GM19035 (cell line): ENCODE results near the gene C12orf43.

ENCODE experiments used
- ATAC-seq: cut with Tn5 transposase; IDR thresholded peaks from one replicate; pipeline ENCODE4 v1.9.1; 2021; ENCODE audit not compliant: unreplicated experiment

The C12orf43 gene

DNA sequence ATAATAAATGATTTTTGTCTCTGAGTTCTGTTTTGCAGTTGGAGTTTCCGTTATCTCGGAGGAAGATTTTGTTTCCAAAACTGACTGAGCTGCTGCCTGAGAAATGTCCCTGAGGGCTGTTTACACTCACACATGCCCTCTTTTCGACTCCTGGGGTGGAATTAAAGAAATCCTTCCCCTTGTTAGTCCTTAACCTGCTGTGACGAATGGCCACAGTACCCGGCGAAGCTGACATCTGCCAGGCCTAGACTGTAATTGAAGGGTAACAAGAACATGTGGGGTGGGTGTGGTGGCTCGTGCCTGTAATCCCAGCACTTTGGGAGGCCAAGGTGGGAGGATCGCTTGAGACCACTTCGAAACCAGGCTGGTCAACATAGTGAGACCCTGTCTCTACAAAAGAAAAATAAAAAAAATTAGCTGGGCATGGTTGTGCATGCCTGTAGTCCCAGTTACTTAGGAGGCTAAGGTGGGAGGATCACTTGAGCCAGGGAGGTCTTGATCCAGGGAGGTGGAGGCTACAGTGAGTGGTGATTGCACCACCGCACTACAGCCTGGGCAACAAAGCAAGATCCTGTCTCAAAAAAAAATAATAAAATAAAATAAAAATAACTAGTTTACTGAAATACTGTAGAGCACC is 14.4 kb upstream of the C12orf43 start:
- no peak for ATAC-seq

DNA sequence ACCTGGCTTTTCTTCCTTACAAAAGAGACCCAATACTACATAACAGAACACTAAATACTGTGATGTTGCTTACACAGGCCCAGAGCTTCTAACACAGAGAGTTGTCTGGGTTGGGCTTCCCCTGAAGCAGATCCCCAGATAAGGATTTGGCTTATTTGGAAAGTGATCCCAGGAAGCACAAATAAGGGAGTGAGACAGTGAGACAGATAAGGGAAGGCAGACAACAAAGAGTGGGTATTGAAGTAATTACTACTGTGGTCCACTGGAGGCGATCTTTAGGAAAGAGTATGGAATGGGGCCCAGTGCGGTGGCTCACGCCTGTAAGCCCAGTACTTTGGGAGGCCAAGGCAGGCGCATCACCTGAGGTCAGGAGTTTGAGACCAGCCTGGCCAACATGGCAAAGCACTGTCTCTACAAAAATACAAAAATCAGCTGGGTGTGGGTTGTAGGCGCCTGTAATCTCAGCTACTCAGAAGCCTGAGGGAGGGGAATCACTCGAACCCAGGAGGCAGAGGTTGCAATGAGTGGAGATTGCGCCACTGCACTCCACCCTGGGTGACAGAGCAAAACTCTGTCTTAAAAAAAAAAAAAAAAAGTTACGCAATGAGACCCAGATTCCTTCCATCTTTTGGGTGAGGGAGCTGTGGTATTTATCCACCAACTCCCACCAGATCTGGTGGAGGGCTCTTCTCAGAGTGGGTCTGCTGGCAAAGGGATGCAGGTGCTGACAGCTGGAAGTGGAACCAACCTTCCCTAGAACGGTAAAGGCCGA is 10.2 kb upstream of the C12orf43 start:
- no peak for ATAC-seq

DNA sequence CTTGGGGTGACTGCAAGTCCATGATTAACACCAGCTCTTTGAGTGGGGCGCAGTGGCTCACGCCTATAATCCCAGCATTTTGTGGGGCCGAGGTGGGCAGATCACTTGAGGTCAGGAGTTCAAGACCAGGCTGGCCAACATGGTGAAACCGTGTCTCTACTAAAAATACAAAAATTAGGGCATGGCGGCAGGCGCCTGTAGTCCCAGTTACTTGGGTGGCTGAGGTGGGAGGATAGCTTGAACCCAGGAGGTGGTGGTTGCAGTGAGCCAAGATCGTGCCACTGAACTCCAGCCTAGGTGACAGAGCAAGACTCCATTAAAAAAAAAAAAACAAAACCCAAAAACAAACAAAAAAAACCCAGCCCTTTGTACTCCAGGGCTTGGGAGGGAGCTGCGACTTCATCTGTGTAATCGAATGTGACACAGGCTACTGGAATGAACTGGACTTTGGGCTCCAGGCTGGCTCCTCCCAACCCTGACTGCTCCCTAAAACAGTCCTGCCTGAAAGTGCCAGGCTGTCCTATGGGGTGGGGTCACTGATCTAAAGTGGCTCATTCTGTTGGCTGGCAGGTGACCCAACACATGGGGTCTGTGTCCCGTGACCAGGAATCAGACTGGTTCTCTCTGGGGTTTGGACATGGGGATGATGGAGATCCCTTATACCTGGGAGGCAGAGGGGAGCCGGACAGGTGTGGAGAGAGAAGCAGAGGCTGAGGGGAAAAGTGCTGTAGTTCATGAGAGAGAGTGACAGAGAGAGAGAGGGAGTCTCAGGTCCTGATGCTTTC is 9.3 kb upstream of the C12orf43 start:
- ATAC-seq: no peak

DNA sequence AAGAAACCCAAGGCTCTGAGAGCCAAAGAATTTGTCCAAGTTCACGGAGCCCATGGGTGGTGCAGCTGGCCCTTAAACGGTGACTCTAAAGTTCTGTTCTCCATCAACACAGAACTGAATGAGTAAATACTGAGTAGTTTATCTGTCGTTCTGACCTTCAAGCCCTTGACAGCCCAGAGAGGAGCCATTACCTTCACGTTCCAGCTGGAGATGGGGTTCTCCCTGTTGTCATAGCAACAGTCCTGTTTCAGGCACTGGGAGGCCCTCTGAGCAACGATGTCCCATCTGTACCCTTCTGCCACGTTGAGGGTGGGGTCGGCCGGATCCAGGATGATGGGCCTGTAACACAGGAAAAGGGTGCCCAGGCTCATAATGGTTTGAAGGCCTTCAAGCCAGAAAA is 7.5 kb upstream of the C12orf43 start:
- ATAC-seq: no peak

DNA sequence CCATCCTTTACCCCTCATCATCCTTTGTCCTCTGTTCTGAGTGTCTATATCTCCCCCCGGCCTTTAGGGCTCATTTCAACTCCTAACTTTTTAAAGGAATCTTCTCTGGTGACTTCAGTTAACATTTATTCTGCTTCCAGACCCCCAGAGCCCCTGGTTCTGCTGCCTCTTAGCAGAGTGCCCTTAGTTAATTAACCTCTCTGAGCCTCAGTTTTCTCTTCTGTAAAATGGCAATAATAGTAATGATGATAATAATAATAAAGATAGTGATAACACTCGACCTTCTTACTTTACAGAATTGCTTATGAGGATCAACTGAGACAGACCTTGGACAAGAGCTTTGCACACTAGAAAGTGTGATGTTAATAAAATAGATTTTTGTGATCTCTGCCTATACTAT is 6.4 kb upstream of the C12orf43 start:
- ATAC-seq: no peak

DNA sequence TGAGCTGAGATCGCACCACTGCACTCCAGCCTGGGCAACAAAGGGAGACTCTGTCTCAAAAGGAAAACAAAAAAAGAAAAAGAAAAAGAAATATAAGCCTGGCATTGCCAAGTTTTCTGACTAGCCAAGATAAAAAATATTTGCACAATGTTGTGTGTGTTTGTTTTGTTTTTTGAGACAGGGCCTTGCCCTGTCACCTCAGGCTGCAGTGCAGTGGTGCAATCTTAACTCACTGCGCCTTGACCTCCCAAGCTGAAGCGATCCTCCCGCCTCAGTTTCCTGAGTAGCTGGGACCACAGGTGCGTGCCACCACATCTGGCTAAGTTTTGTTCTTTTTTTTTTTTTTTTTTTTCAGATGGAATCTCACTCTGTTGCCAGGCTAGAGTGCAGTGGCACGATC is 5.5 kb upstream of the C12orf43 start:
- no peak for ATAC-seq

DNA sequence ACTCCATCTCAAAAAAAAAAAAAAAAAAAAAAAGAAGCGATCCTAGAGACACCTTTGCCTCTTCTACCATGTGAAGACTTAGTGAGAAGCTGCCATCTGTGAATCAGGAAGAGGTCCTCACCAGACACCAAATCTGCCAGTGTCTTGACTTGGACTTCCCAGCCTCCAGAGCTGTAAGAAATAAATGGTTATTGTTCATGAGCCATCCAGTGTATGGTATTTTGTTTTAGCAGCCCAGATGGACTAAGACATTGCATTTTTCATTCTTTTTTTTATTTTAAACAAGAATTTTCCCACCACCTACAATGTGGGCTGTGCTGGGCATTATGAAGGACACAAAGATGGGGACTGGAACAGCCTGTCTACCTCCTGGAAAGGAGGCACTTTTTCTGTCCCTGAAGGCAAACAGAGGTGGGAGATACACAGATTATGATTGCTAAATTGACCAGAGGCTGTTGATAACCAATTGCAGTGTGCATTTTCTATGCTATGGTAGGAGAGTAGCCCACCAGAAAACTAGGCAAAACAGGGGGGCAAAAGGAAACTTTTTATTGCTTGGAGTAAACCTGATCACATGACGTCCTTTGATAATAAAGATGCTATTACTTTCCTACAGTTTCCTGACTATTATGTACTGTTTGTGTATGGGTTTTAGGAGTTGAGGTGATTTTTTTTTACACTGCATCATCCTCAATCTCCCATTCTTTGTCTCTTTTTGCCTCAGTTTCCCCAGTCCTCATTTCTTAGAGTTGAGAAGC is 2.8 kb upstream of the C12orf43 start:
- ATAC-seq: no peak

DNA sequence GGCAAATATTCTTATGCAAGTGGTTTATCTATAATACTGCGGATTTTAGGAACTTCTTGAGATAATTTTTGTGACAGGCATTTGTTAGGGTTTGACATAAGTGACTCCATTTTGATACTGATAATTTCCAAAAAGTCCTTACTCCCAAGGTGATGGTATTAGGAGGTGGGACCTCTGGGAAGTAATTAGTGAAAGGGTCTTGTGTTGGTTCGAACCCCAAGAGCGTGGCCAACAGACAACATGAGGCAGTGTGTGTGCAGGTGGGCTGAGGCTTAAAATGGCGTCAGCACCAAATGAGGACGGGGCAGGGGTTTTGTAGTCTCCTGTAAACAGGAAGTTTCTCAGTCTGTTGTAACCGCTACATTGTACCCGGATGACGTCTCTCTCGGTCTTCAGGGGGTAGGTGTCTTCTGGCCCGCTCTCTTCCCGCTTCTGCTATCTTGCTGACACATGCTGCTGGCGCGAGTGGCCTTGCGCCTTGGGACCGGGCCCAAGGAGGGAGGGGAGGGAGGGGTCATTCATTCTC is 1.7 kb upstream of the C12orf43 start:
- no peak for ATAC-seq

DNA sequence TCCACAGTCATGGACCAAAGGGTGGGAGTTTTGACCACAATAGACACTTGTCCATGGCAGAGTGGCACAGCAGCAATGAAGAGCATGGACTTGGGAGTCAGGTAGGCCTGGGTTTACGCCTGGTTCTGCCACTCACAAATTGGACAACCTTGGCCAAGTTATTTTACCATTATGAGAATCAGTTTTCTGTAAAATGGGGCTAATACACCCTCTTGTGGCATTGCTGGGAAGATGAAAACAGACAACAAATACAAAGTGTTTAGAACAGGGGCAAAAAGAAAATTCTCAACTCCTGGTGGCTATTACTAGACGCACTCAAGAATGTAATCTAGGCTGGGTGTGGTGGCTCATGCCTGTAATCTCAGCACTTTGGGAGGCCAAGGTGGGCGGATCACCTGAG is 2.6 kb downstream of the C12orf43 start:
- ATAC-seq: no peak

DNA sequence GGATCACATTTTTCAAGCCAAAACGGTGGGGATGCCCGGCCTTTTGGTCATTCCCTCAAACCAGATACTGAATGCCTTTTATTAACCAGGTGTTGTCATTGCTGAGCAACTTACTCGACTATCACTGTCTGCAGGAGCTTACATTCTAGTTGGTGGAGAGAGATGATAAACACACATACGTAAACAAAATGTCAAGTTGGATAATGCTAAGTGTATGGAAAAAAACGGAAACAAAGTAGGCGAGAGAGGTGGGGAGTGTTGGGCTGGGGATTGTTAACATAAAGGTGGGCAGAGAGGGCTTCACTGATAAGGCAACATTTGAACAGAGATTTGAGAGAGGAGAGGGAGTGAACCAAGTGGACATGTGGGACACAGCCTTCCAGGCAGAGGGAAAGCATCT is 4.5 kb downstream of the C12orf43 start:
- no peak for ATAC-seq

DNA sequence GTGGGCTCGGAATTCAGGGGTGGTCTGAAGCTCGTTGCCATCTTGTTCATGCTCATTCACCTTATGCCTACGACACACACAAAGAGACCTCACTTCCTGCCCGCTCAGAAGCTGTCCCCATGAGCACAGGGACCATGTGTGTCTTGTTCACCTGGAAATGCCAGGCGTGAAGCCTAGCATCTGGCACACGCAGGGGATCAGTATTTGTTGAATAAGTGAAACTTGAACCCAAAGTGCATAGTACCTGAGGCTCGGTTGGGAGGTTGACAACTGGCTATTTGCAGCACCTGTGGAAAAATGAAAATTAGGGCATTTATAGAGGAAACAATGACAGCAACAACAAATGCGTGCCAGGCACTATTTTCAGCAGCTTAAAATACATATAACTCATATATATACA is 5.4 kb downstream of the C12orf43 start:
- no peak for ATAC-seq

DNA sequence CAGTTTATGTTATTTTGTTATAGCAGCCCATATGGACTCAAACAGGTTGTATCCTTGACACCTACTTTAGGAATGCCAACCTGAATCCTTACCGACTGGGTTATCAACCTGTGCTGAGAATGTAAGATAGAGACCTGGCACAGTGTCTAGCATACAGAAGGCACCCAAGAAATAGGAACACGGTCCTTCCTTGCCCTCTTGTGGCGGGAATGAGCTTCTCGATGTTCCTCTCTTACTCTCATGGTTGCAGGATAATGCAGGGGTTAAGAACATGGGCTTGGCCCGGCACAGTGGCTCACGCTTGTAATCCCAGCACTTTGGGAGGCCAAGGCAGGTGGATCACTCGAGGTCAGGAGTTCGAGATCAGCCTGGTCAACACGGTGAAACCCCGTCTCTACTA is 6.5 kb downstream of the C12orf43 start:
- no peak for ATAC-seq

DNA sequence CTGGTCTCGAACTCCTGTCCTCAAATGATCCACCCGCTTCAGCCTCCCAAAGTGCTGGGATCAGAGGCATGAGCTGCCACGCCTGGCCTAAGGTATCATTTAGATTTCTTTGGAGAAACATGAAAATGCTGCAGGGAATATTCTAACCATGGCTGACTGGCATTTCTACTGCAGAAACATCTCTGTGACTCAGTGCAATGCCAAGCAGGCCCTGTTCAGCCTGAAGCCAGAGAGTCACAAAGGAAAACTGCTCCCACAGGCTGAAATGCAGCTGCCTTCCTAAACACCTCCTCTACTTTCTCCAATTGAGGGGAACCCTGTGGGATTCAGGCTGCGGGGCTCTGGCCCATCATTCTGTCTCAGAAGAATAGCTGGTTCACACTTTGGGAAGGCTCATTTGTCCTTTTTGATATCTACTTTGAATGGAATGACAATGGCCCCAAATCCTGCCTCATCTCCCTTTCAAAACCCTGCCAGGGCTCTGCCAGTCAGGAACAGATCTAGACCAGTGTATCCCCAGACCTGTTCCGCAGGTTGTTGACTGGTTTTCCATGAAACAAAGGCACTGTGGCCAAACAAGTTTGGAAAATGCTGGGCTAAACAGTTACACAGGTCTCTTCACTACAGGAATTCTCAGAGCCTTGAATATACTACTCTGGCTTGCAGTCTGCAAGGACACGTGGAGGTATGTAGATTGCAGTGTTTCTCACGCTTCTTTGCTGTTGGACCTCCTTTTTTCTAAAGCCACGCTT is 7.8 kb downstream of the C12orf43 start:
- ATAC-seq: no peak

DNA sequence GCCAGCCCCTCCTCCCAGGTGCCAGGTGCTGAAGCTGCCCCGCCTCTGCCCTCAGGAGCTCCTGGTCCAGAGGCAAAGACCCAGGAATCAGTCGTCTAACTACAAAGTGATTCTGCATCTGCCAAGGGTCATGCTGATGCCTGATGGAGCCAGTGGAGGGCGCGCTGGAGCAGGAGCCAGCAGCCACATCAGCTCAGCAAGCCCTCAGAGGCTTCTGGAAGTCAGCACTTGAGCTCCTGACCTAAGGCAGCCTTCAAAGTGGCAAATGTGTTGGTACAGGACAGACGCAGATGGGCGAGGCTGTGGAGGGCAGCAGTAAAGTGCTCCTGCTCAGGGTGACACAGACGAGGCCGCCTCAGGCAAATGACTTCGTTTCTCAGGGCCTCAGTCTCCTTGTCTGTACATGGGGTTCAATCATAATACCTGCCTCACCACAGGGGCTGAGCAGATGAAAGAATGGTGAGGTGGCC is 10.9 kb downstream of the C12orf43 start:
- ATAC-seq: no peak

DNA sequence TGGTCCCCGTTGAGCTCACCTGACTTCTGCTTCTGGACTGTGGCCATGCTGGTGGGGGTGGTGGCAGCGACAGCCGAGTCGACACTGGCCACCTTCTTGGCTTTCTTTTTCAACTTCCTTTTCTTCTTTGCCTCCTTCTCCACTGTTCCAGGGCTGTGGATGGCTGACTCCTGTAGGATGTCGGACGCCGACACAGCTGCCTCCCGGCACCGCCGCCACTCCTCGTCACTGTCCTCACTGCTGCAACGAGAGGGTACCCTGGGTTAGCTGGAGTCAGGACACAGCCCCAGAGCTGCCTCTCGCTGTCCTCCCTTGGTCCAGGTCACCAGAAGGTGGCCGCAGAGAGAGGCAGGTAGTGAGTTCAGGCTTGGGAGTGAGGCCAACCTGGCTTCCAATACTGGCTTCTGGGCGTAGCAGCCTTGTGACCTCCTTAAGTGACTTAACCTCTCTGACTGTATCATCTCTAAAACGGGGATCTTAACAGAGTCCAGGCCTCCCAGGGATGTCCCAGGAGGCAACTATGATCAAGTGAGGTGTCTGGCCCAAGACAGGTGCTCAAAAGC is 12.0 kb downstream of the C12orf43 start:
- no peak for ATAC-seq

DNA sequence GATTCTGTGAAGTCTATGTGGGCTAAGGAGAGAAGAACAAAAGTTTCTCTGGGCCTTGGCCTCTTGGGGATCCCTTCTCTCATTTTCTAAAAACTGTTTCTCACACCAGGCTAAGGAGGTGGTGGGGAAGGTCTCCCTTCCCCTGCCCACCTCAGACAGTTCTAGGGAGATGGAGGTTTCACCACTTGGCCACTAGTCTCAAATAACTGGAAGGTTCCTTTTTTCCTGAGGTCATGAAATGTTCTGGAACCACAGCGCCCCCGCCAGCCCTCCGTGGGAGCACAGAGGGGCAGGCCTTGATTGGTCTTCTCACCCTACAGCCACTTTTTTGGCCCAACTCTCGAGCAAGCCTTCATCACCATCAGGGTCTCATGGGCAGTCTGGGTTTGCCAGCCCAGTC is 12.6 kb downstream of the C12orf43 start:
- ATAC-seq: no peak

DNA sequence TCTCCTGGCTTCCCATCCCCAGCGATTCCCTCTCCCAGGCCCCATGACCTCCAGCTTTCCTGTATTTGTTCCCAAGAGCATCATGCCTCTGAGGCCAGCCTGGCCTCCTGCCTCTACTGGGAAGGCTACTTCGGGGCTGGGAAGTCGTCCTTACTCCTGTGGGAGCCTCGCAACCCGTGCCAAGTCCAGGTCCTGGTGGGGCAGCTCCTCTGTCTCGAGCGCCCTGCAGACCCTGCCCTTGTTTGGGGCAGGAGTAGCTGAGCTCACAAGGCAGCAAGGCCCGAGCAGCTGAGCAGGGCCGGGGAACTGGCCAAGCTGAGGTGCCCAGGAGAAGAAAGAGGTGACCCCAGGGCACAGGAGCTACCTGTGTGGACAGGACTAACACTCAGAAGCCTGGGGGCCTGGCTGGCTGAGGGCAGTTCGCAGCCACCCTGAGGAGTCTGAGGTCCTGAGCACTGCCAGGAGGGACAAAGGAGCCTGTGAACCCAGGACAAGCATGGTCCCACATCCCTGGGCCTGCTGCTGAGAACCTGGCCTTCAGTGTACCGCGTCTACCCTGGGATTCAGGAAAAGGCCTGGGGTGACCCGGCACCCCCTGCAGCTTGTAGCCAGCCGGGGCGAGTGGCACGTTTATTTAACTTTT is 14.3 kb downstream of the C12orf43 start:
- no peak for ATAC-seq

DNA sequence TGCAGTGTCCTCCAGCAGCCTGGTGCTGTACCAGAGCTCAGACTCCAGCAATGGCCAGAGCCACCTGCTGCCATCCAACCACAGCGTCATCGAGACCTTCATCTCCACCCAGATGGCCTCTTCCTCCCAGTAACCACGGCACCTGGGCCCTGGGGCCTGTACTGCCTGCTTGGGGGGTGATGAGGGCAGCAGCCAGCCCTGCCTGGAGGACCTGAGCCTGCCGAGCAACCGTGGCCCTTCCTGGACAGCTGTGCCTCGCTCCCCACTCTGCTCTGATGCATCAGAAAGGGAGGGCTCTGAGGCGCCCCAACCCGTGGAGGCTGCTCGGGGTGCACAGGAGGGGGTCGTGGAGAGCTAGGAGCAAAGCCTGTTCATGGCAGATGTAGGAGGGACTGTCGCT is 15.2 kb downstream of the C12orf43 start:
- ATAC-seq: no peak

DNA sequence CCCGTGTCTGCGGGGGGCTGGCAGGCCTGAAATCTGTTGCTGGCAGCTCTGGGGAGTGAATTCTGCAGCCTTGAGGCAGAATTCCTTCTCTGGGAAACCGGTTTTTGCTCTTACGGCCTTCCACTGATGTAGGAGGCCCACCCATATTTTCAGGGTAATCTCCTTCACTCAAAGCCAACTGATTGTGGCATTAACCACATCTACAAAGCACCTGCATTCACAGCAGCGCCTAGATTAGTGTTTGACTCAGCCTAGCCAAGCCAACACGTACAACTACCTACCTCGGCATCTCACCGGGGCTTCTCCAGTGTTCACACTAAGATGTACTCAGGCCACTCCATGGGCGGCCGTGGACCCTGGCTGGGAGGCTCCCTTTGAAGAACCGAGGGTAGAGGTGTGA is 15.8 kb downstream of the C12orf43 start:
- ATAC-seq: no peak
